ENCODE results near the gene BEND4. TPM values are rescaled to one million over a fixed set of nuclear protein-coding genes. Genes with fewer than 3 reads are reported as not detected.

BEND4 gene
- total RNA-seq, 1 experiment from 2014 or later: not detected

GRCh38 chr4:42142591-42142990 is 9.9 kb downstream of the BEND4 start:
- H3K27ac ChIP-seq: no peak overlapping the region
- DNase-seq (ENCODE audit: low read depth in 1 of 2, low spot score in 2 of 2): no peak

DNA sequence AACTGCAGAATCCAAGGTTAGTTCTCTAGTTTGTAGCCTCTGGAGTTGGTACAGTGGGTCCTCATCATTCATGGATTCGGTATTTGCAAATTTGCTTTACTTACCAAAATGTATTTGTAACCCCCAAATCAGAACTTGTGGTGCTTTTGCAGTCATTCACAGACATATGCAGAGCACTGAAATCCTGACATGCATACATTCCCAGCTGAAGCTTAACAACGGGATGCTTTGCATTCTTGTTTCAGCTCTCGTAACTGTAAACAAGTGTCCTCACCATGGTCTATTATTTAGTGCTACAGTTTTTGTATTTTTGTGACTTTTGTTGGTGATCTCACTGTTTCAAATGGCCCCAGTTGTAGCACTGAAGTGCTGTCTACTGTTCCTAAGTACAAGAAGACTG is 16.1 kb downstream of the BEND4 start:
- no peaks in the 10 kb centered on the region for H3K9me3 ChIP-seq (replicated peaks)
- H3K4me3 ChIP-seq: no peak overlapping the region
- H3K27ac ChIP-seq: no peak overlapping the region
- no peaks in the 10 kb centered on the region for H3K36me3 ChIP-seq
- H3K27me3 ChIP-seq (replicated peaks): no peaks in the 10 kb centered on the region
- H3K4me1 ChIP-seq (replicated peaks): no peaks in the 10 kb centered on the region
- DNase-seq (ENCODE audit: low read depth in 1 of 2, low spot score in 2 of 2): no peak

More at GRCh38 chr4:42142591-42142990, 9.9 kb downstream of the BEND4 start:
- no peak overlapping the region for H3K4me3 ChIP-seq
- no peaks in the 10 kb centered on the region for H3K9me3 ChIP-seq (replicated peaks)
- no peaks in the 10 kb centered on the region for H3K36me3 ChIP-seq
- H3K27me3 ChIP-seq (replicated peaks): no peaks in the 10 kb centered on the region
- no peaks in the 10 kb centered on the region for H3K4me1 ChIP-seq (replicated peaks)

DNA sequence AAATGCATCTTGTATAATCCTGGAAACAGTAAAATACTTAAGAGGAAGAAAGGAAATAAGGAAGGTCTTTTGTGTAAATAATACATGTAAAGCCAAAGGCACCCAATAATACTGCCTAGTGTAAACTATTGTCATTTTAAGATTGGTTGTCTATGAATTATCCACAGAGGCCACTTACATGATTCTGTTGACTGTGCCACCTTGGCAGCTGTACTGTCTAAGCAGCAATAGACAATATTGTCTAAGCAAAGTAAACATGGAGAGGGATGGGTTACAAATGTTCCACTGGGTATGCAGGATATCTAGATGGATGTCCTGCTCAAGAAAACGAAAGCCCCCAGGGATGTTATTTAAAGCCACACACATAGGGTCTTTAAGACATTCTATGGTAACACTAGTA is 19.4 kb downstream of the BEND4 start:
- H3K4me3 ChIP-seq: no peak overlapping the region
- no peaks in the 10 kb centered on the region for H3K27me3 ChIP-seq (replicated peaks)
- H3K27ac ChIP-seq: no peak overlapping the region
- DNase-seq (ENCODE audit: low read depth in 1 of 2, low spot score in 2 of 2): no peak
- H3K4me1 ChIP-seq (replicated peaks): no peaks in the 10 kb centered on the region
- H3K9me3 ChIP-seq (replicated peaks): no peaks in the 10 kb centered on the region
- no peaks in the 10 kb centered on the region for H3K36me3 ChIP-seq

DNA sequence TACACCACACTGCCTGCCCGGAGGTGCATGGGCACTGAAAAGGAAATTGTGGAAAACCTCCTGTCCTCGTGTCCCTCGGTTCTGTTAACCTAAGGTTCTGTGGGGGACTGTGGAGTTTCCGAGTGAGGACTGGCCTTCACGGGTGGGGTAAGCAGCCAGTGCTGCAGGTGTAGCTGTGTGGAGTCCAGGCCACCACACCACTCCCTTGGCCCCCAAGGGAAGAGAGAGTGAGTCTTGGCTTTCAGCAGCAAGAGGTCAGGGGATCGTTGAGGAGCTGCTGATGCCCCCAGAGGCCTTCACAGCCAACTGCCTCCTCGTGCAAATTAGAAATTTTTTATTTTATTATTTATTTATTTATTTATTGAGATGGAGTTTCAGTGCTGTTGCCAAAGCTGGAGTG is 20.4 kb downstream of the BEND4 start:
- no peak overlapping the region for H3K27ac ChIP-seq
- H3K4me3 ChIP-seq: no peak overlapping the region
- DNase-seq (ENCODE audit: low read depth in 1 of 2, low spot score in 2 of 2): no peak
- no peaks in the 10 kb centered on the region for H3K4me1 ChIP-seq (replicated peaks)
- no peaks in the 10 kb centered on the region for H3K9me3 ChIP-seq (replicated peaks)
- no peaks in the 10 kb centered on the region for H3K27me3 ChIP-seq (replicated peaks)
- H3K36me3 ChIP-seq: no peaks in the 10 kb centered on the region

DNA sequence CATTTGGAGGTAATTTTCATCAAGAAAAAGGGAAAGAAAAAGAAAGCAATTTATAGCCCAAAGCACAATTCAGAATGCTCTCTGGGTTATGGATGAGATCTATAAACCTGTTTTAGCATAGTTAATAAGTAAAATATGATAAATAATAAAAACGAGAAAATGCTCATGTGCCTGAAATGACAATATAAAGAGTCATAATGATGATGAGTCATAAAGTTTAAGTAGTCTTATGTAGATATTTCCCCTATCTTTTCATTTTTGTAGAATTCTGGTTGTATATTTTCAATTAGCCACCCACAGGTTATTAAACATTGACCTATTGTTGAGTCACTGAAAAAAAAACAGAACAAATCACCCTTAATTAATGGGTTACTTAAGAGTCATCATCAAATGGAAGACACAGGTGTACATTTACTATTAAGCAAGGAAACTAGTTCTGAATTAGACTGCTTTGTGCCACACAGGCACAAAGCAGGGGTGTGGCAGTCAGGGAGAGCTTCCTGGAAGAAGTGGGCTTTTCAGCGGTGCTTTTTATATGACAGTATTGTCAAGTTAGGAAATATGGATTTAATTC is 29.3 kb downstream of the BEND4 start:
- Histone ChIP-seq H3K27ac (no peak overlapping the region), H3K9me3 (replicated peaks) (no peaks in the 10 kb centered on the region), H3K36me3 (no peaks in the 10 kb centered on the region), H3K27me3 (replicated peaks) (no peaks in the 10 kb centered on the region), H3K4me3 (no peak overlapping the region), H3K4me1 (replicated peaks) (no peaks in the 10 kb centered on the region)
- DNase-seq (ENCODE audit: low read depth in 1 of 2, low spot score in 2 of 2): no peak

DNA sequence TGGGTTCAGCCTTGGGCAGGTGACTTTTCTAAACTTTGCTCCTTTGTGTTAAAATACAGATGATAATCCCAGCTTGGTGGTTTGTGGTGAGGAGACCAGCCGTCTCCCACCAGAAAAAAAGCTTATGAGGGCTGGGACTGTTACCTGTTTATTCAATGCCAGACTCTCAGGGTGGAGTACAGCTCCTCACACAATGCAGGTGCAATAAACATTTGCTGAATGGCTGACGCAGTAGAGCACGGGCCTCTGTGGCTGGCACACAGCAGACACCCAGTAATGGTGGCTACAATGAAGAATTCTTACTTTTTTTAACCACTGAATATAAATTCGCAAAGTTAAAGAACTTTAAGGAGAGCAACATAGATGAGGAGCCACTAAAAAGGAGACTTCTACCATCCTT is 30.2 kb downstream of the BEND4 start:
- no peaks in the 10 kb centered on the region for H3K4me1 ChIP-seq (replicated peaks)
- no peak for DNase-seq (ENCODE audit: low read depth in 1 of 2, low spot score in 2 of 2)
- H3K27ac ChIP-seq: no peak overlapping the region
- no peaks in the 10 kb centered on the region for H3K36me3 ChIP-seq
- H3K27me3 ChIP-seq (replicated peaks): no peaks in the 10 kb centered on the region
- H3K4me3 ChIP-seq: no peak overlapping the region
- H3K9me3 ChIP-seq (replicated peaks): no peaks in the 10 kb centered on the region

DNA sequence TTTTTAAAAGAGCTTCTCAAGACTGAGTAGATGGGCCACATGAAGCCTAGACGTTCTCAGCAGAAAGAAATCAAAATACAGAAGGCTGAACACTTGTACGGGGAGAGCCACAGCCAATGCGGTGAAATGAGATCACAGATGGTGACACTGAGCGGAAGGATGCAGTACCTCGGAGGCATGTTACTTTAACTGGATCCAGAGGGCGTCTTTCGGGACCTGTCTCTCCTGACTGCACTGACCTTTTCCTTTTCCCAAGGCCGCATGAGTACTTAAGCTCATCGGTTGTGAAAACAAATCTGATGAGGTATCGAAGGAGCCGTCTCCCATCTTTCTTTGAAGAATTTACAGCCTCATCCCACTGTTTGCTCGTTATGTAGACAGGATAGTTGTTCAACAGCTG is 32.6 kb downstream of the BEND4 start:
- no peak overlapping the region for H3K27ac ChIP-seq
- no peaks in the 10 kb centered on the region for H3K9me3 ChIP-seq (replicated peaks)

DNA sequence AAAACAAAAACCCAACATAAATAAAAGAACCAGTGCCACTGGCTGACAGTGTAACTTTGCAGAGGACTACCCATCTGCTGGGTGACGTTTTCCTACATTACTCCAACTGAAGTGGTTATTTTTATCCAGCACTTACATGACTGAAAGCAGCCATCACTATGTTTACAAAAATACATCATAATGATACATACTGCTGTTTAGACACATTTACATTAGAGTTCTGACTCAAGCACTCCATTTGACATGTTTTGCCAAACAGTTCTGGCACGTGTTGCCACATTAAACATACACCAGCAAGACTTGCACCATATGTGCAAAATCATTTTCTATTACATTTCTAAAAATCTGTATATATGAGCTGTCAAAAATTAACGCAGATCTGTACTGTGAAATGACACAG is 39.6 kb downstream of the BEND4 start:
- H3K36me3 ChIP-seq: no peaks in the 10 kb centered on the region
- no peak overlapping the region for H3K4me3 ChIP-seq
- no peaks in the 10 kb centered on the region for H3K27me3 ChIP-seq (replicated peaks)
- no peak overlapping the region for H3K27ac ChIP-seq
- no peak for DNase-seq (ENCODE audit: low read depth in 1 of 2, low spot score in 2 of 2)
- no peaks in the 10 kb centered on the region for H3K9me3 ChIP-seq (replicated peaks)
- no peaks in the 10 kb centered on the region for H3K4me1 ChIP-seq (replicated peaks)

More for the DNA sequence above, 32.6 kb downstream of the BEND4 start:
- H3K36me3 ChIP-seq: no peaks in the 10 kb centered on the region
- no peaks in the 10 kb centered on the region for H3K4me1 ChIP-seq (replicated peaks)
- no peaks in the 10 kb centered on the region for H3K27me3 ChIP-seq (replicated peaks)
- no peak for DNase-seq (ENCODE audit: low read depth in 1 of 2, low spot score in 2 of 2)
- no peak overlapping the region for H3K4me3 ChIP-seq

GRCh38 chr4:42104521-42104920 is 47.9 kb downstream of the BEND4 start:
- Histone ChIP-seq H3K4me1 (replicated peaks) (no peaks in the 10 kb centered on the region), H3K27ac (no peak overlapping the region), H3K9me3 (replicated peaks) (no peaks in the 10 kb centered on the region), H3K36me3 (no peaks in the 10 kb centered on the region), H3K4me3 (no peak overlapping the region), H3K27me3 (replicated peaks) (no peaks in the 10 kb centered on the region)
- DNase-seq (ENCODE audit: low read depth in 1 of 2, low spot score in 2 of 2): no peak

- Histone ChIP-seq H3K36me3 (no peaks in the 10 kb centered on the region), H3K9me3 (replicated peaks) (no peaks in the 10 kb centered on the region), H3K27me3 (replicated peaks) (no peaks in the 10 kb centered on the region), H3K27ac (no peak overlapping the region), H3K4me3 (no peak overlapping the region), H3K4me1 (replicated peaks) (no peaks in the 10 kb centered on the region)
- no peak for DNase-seq (ENCODE audit: low read depth in 1 of 2, low spot score in 2 of 2)
These were observed 50.9 kb downstream of the BEND4 start for GRCh38 chr4:42101446-42101975.

DNA sequence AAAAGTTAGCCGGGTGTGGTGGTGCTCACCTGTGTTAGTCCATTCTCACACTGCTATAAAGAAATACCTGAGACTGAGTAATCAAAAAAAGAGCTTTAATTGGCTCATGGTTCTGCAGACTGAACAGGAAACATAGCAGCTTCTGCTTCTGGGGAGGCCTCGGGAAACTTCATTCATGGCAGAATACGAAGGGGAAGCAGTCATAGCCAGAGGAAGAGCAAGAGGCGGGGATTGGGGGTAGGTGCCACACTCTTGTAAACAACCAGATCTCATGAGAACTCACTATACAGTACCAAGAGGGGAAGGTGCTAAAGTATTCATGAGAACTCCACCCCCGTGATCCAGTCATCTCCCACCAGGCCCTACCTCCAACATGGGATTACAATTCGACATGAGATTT is 64.1 kb downstream of the BEND4 start:
- Histone ChIP-seq H3K4me3 (no peak overlapping the region), H3K36me3 (no peaks in the 10 kb centered on the region), H3K27me3 (replicated peaks) (no peaks in the 10 kb centered on the region), H3K9me3 (replicated peaks) (no peaks in the 10 kb centered on the region), H3K4me1 (replicated peaks) (no peaks in the 10 kb centered on the region), H3K27ac (no peak overlapping the region)
- no peak for DNase-seq (ENCODE audit: low read depth in 1 of 2, low spot score in 2 of 2)

DNA sequence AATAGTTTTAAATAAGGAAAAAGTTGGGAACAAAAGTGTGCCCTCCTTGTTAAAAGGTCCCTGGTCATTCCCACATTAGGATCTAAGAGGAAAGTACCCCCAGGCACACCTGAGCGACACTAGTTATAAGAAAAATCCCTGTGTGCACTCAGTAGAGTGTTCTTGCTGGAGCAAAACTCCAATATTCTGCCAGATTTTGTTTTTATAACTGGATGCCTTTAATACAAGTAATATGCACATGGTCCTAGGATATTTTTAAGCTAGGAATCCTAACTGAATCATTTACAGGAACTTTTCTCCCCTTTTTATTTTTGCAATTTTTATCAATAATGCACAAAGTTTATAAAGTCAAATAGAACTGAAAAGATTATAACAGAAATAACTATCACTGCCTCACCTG is 68.6 kb downstream of the BEND4 start:
- H3K4me1 ChIP-seq (replicated peaks): no peaks in the 10 kb centered on the region
- no peak for DNase-seq (ENCODE audit: low read depth in 1 of 2, low spot score in 2 of 2)
- no peaks in the 10 kb centered on the region for H3K36me3 ChIP-seq
- no peaks in the 10 kb centered on the region for H3K27me3 ChIP-seq (replicated peaks)
- no peak overlapping the region for H3K4me3 ChIP-seq
- H3K27ac ChIP-seq: no peak overlapping the region
- H3K9me3 ChIP-seq (replicated peaks): no peaks in the 10 kb centered on the region

GRCh38 chr4:42080306-42080705 is 72.1 kb downstream of the BEND4 start:
- Histone ChIP-seq H3K4me1 (replicated peaks) (no peaks in the 10 kb centered on the region), H3K27ac (no peak overlapping the region), H3K9me3 (replicated peaks) (no peaks in the 10 kb centered on the region), H3K4me3 (no peak overlapping the region), H3K27me3 (replicated peaks) (no peaks in the 10 kb centered on the region), H3K36me3 (no peaks in the 10 kb centered on the region)
- DNase-seq (ENCODE audit: low read depth in 1 of 2, low spot score in 2 of 2): no peak

- H3K27ac ChIP-seq: no peak overlapping the region
These were observed 74.2 kb downstream of the BEND4 start for GRCh38 chr4:42078184-42078801.

GRCh38 chr4:42074294-42074693 is 78.2 kb downstream of the BEND4 start:
- Histone ChIP-seq H3K4me1 (replicated peaks) (no peaks in the 10 kb centered on the region), H3K36me3 (no peaks in the 10 kb centered on the region), H3K9me3 (replicated peaks) (no peaks in the 10 kb centered on the region), H3K27ac (no peak overlapping the region), H3K27me3 (replicated peaks) (no peaks in the 10 kb centered on the region), H3K4me3 (no peak overlapping the region)
- no peak for DNase-seq (ENCODE audit: low read depth in 1 of 2, low spot score in 2 of 2)

More at GRCh38 chr4:42078184-42078801, 74.2 kb downstream of the BEND4 start:
- Histone ChIP-seq H3K4me3 (no peak overlapping the region), H3K4me1 (replicated peaks) (no peaks in the 10 kb centered on the region), H3K9me3 (replicated peaks) (no peaks in the 10 kb centered on the region), H3K36me3 (no peaks in the 10 kb centered on the region), H3K27me3 (replicated peaks) (no peaks in the 10 kb centered on the region)
- DNase-seq (ENCODE audit: low read depth in 1 of 2, low spot score in 2 of 2): no peak

Data from SJSA1 (cell line).